Fibroblast of the aortic adventitia (primary cell): ENCODE results near the gene STARD9. TPM values are rescaled to one million over a fixed set of nuclear protein-coding genes. Genes with fewer than 3 reads are reported as not detected.

Source experiments
- DNase-seq: peaks from one replicate; pipeline ENCODE4 v3.0.0-alpha.2; 2010; ENCODE audit warnings: low read depth
- H3K4me3 ChIP-seq: 2 replicates; pipeline ENCODE4 v1.5.1; 2011; ENCODE audit warnings: low read depth, mild to moderate bottlenecking, control low read depth, low read length, moderate library complexity
- CTCF ChIP-seq: IDR thresholded peaks from 2 replicates; pipeline ENCODE4 v1.5.1; 2011; ENCODE audit warnings: mild to moderate bottlenecking, low read length, control low read depth, inconsistent platforms; ENCODE audit not compliant: insufficient read depth
- total RNA-seq: library from RNA; depleted of rRNA; stranded (reverse); fragments of >200 nt; gene quantifications from 2 replicates; pipeline ENCODE4 v1.2.3, GENCODE V29; 2012; ENCODE audit warnings: low replicate concordance

The STARD9 gene
- total RNA-seq, 1 donor = 8.0 TPM

GRCh38 chr15:42577514-42578031 lies 2.2 kb downstream of the STARD9 start:
- peak; percentile 93 for DNase-seq
- peak overlapping the region; percentile 45 for H3K4me3 ChIP-seq

GRCh38 chr15:42578984-42579537 lies 3.7 kb downstream of the STARD9 start:
- no peak for DNase-seq
- TF ChIP-seq CTCF = no peak
- no peak overlapping the region for H3K4me3 ChIP-seq

More at GRCh38 chr15:42577514-42578031, 2.2 kb downstream of the STARD9 start:
- no peak for TF ChIP-seq CTCF

GRCh38 chr15:42581272-42581730 lies 5.9 kb downstream of the STARD9 start:
- TF ChIP-seq CTCF = no peak
- peak; percentile 58 for DNase-seq

GRCh38 chr15:42582569-42583375 lies 7.4 kb downstream of the STARD9 start:
- no peak for TF ChIP-seq CTCF
- H3K4me3 ChIP-seq = no peak overlapping the region
- no peak for DNase-seq

More at GRCh38 chr15:42581272-42581730, 5.9 kb downstream of the STARD9 start:
- H3K4me3 ChIP-seq = peak overlapping the region; percentile 62

DNA sequence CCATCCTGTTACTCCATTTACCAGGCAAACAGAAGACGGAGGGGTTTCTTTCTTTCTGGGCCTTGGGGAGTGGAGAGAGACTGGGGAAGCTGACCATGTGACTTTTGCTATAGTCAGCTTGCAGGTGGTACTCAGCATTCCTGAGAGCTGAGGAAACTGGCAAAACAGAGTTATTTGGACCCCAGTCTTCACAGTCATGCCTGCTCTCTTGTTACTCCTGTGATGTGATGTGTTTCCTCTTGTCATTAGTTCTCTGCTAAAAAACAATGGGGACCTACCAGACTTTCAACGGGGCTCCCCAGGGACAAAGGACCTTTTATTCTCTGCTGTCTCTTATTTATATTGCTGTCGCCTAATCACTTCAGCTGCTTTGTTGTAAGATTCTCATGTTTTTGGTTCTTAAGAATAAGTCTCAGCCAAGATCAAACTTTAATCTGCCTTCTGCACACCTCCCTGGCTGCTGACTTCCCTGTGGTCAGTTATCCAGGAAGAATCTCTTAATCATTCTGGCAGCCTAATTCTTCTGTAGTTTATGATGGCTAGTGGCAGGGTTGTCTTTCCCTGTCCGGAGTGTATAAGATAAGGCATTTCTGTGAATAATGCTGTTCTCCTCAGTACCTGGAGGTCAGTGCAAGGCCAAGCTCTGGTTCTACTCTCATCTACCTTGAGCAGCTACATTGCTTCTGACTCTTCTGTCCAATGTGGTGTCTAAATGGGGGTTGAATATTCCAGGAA lies 8.8 kb downstream of the STARD9 start:
- no peak overlapping the region for H3K4me3 ChIP-seq
- TF ChIP-seq CTCF = no peak
- no peak for DNase-seq

- H3K4me3 ChIP-seq = no peak overlapping the region
- TF ChIP-seq CTCF = no peak
- no peak for DNase-seq
Observed at GRCh38 chr15:42590619-42591237, 15.3 kb downstream of the STARD9 start.
